ENCODE data around the gene ROR2. TPM values are rescaled to one million over a fixed set of nuclear protein-coding genes. Genes with fewer than 3 reads are reported as not detected.

The ROR2 gene
- total and polyA plus RNA-seq, 2 of the 13 experiments (the other 11 are each of a cell fraction or from before 2014, with no cell fraction given) = not detected

DNA sequence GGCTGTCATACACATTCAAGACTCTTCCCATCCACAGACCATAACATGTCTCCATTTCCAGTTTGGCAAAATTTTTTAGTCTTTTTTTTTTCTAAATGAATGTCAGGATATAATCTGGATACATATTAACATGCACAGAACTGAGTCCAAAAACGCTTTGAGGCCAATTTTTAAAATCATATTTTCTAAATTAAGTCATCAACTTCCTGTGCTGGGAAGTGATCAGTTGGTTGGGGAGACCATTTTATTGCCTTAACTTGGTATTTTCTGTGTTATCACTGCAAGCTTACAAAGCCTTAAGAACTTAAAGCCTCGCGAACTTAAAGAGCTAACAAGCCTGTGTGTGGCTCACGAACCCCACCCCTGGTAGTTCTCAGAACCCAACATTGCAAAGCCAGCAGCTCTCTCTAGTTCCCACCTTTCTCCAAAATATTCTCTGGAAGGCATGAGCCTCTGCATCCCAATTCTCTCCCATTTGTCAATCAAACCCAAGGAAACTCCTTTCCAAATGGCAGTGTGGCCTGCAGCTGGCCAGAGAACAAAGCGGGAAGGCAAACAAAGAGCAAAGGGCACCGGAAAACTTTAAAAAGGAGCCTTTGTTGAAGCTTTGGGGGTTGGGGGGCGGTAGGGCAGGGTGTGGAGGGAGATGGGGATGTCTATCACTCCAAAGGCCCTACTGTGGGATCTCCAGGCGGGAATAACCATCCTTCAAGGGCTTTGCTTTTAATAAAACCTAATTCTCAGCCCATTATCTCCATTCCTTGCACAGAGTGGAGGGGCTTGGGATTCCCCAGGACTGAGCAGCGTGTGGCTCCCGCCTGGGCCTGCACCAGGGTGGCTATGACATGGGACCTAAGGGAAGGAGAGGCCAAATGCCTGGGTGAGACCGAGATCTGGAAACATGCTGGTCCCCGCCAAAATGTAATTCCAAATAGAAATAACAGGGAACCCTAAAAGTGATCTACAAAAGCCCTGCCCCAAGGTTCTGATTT is 65.0 kb downstream of the ROR2 start (continued):
- TF ChIP-seq, protein P1, sequence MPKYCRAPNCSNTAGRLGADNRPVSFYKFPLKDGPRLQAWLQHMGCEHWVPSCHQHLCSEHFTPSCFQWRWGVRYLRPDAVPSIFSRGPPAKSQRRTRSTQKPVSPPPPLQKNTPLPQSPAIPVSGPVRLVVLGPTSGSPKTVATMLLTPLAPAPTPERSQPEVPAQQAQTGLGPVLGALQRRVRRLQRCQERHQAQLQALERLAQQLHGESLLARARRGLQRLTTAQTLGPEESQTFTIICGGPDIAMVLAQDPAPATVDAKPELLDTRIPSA (CRISPR knock-in tag; IDR thresholded peaks at IDR 0.05; ENCODE audit: borderline replicate concordance) = no peak
- no peak for TF ChIP-seq ZFP82 (CRISPR knock-in tag; IDR thresholded peaks at IDR 0.05; ENCODE audit: borderline replicate concordance)
- TF ChIP-seq, protein P2, sequence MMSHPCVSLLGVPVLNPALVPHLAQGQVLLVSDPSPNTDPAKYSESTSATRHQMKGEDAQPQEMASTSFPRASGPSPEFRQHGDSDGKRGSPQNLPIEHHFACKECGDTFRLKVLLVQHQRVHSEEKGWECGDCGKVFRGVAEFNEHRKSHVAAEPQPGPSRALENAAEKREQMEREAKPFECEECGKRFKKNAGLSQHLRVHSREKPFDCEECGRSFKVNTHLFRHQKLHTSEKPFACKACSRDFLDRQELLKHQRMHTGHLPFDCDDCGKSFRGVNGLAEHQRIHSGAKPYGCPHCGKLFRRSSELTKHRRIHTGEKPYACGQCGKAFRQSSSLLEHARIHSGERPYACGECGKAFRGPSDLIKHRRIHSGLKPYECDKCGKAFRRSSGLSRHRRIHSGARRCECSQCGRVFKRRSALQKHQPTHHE (CRISPR knock-in tag; IDR thresholded peaks at IDR 0.05; ENCODE audit: borderline replicate concordance) = no peak
- TF ChIP-seq ZNF205 (CRISPR knock-in tag; IDR thresholded peaks at IDR 0.05) = no peak
- TF ChIP-seq, protein P3, sequence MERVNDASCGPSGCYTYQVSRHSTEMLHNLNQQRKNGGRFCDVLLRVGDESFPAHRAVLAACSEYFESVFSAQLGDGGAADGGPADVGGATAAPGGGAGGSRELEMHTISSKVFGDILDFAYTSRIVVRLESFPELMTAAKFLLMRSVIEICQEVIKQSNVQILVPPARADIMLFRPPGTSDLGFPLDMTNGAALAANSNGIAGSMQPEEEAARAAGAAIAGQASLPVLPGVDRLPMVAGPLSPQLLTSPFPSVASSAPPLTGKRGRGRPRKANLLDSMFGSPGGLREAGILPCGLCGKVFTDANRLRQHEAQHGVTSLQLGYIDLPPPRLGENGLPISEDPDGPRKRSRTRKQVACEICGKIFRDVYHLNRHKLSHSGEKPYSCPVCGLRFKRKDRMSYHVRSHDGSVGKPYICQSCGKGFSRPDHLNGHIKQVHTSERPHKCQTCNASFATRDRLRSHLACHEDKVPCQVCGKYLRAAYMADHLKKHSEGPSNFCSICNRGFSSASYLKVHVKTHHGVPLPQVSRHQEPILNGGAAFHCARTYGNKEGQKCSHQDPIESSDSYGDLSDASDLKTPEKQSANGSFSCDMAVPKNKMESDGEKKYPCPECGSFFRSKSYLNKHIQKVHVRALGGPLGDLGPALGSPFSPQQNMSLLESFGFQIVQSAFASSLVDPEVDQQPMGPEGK (CRISPR knock-in tag; IDR thresholded peaks at IDR 0.05) = peak; percentile 44; the same call in 1 of the 2 replicates
- no peak for TF ChIP-seq SALL2 (CRISPR knock-in tag; IDR thresholded peaks at IDR 0.05)
- TF ChIP-seq, protein P4, sequence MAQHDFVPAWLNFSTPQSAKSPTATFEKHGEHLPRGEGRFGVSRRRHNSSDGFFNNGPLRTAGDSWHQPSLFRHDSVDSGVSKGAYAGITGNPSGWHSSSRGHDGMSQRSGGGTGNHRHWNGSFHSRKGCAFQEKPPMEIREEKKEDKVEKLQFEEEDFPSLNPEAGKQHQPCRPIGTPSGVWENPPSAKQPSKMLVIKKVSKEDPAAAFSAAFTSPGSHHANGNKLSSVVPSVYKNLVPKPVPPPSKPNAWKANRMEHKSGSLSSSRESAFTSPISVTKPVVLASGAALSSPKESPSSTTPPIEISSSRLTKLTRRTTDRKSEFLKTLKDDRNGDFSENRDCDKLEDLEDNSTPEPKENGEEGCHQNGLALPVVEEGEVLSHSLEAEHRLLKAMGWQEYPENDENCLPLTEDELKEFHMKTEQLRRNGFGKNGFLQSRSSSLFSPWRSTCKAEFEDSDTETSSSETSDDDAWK (CRISPR knock-in tag; IDR thresholded peaks at IDR 0.05) = no peak
